ENCODE measurements around the gene PKN1.
"Not testable (repeated sequence)": the region's sequence is repeated elsewhere in the genome, so short reads cannot be mapped to it uniquely, and the experiment has no call there.

PKN1 gene

DNA sequence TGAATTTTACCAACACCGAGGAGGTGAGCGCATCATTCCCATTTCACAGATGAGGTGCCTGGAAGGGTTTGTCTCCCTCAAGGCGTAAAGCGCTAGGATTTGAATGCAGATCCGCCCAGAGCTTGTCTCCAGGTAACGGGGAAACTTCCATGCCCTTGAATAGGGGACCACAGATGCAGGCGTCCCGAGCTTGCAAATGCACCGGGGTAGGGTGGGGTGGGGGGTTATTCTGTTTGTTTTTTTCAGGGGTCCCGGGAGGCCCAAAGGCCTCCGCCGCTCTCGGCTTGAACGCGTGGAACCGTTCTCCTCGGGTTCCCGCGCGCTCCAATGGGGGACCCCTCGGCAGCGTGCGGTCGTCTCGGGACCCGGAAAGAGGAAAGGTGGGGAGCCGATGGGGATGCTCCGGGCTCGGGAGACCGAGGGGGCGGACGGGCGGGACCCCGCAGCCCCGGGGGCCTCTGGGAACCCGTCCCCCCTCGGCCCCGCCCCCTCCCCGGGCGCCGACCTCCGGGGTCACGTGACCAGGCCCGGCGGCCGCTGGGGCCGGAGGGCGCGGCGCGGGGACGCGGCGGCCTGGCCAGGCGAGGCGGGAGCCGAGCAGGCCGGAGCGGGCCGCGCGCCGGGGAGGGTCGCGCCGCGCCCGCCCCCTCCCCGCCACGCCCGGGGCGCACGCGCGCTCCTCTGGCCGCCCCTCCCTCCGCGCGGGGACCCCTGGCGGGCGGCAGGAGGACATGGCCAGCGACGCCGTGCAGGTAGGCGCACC, at the start of gene PKN1:
Gene PKN1 (plus strand): TSS at position 516 of the 763 bp plus-strand sequence. CDS start 216 bp downstream, at position 732.
- peak; percentile 60 to 69 for DNase-seq

DNA sequence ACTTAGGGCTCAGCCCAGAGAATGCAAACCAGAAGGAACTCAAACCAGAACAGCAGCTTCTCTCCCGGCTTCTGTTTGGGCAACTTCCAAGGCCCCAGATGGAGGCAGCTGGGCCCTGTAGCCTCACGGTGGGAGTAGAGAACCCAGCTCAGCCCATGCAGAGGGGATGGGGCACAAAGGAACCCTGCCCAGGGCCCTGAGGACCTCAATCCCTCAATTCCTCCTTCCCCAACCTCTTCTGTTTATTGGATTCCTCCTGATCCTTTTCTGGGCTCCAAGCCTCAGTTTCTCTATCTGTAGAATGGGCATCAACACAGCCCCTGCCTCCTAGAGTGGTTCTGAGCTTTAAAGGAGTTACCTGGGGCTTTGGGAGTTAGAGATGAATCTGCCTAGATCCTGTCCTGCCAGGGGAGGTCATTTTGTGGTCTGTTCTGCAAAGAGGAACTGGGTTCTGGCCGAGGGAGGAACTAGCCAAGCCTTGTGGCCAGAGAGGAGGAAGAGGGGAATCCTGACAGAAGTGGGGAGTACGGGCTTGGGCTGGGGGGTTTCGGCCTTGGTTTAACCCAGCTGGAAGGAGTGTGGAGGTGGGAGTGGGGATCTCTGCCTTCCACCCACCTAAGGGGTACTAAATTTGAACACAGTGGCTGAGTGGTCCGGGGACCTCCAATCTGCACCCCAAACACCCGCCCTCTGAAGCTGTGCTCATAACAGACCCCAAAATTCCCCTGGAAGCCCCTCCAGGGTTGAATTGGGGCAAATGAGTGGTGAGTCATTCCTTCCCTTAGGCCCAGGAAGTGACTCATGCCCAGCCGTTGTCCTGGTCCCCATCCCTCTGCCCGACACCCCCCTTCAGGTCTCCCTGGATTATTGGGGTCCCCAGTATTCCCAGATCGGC, 49.2 kb upstream of the PKN1 start:
- peak in 1 of 2 experiments; percentile 65 for DNase-seq

DNA sequence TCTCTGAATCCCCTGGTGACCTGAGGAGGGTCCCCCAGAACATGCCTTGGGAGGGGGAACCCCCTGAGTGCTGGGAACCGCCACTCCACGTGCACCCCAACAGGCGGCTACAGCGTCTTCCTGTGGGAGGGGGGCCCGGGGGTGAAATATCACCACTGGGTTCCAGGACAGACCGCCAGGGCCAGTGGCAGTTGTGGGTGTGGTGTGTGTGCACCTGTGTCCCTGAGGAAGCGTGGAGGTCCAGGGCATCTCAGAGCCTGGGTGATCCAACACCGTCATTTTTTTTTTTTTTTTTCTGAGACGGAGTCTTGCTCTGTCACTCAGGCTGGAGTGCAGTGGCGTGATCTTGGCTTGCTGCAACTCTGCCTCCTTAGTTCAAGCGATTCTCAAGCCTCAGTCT, 47.6 kb upstream of the PKN1 start:
- DNase-seq = peak in 1 of 2 experiments; percentile 46

DNA sequence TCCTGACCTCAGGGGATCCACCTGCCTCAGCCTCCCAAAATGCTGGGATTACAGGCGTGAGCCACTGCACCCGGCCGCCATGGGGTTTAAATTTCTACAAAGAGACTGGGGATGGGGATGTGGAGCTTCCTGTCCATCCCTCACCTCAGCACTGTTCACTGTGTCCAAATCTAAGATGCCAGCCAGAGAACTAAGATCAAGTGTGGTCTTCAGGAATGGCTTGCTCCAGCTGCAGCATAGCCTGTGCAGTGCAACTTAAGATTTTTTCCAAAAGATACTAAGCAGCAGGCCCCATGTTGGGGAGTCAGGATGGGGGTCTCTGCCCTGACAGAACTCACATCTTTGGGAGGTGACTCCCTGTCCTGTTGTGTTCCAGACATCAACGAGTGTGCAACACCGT, 42.6 kb upstream of the PKN1 start:
- DNase-seq = no peak

DNA sequence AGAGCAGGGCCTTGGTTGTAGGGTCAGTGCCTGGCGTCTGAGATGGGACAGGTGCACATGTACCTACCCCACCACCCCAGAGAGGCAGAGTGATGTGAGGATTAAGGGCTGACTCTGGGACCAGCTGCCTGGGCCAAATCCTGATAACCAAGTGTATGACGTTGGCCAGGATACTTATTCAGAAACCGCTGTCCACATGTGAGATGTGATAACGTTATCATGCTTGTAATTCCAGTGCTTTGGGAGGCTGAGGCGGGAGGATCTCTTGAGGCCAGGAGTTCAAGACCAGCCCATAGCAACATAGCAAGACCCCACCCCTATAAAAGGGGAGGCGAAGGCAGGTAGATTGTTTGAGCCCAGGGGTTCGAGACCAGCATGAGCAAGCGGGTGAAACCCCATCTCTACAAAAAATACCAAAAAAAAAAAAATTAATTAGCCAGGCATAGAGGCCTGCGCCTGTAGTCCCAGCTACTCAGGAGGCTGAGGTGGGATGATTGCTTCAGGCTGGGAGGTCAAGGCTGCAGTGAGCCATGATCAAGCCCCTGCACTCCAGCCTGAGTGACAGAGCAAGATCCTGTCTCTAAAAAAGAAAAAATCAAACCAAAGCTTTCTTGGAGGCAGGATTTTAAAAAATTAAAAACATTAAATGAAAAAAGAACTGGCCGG, 41.8 kb upstream of the PKN1 start:
- no peak for DNase-seq

DNA sequence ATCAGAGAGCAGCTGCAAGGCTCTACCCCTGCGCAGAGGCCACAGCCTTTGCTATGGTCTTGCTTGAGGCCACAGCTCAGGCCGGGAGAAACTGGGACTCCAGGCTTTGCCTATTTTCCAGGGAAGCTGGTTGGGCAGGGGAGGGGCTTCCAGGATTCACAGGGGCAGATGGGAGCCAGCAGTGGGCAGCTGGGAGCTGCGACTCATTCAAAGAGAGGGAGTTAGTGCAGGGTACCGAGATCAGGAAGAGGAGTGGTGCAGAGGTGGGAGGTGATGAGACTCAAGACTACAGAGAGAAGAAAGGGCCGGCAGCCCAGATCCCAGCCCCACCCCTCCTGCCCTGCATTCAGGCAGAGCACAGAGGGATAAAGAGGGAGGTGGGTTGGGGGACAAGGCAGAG, 39.8 kb upstream of the PKN1 start:
- DNase-seq = no peak

DNA sequence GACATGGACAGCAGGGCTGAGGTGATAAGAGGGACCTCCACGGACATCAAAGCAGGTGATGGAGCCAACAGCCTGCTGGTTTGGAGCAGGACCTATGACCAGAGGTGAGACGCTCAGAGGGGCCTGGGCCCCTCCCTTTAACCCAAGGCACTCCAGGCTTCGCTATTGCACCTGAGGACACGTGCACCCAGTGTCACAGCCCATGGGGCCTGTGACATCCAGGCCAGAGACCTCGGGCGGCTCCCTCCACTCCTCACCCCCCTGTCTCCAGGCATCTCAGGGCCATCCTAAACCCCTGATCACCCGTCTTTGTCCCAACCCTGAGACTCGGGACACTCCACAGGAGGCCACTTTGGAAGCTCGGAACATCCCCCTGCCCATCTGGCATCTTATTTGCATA, 38.9 kb upstream of the PKN1 start:
- no peak for DNase-seq

DNA sequence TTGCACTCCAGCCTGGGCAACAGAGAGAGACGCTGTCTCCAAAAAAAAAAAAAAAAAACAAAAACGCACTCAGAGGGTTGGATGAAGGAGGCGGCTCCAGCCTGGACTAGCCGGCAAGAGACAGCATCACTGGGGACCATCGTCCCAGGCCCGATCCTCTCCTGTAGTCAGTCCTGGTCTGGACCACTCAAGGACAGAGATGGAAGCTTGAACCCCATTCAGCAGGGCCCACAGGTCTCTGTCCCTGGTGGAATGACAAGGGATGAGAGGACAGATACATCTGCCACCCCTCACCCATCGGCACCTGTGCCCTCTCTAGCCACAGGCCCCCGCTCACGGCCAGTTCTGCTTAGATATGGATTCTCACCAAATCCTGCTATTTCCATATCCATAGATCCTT, 37.8 kb upstream of the PKN1 start:
- DNase-seq = no peak

DNA sequence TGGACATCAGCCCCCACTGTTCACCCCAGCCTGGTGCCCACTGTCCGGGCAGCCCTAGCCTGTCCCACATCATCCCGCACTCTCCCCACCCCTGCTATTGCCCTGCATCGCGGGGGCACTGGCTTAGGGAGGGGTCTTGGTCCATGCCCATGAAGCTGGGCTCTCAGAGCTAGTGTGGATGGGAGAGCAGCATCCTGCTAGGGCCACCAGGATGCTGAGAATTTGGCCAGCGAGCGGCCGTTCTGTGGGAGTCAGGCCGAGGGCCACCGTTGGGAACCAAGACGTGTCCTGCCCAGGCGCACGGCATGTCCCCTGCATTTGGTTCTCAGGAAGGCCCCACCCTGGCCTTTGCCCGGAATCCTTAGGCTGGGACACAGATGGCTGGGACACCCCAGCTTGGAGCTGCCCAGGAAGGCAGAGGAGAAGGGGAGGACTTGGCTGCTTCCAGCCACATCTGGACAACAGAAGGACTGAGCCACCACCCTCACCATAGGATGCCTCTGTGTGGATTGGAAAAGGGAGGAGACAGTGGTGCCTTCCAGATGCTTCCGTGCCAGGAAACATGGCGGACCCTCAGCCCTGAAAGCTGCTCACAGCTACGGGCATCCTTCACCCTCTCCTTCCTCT, 37.3 kb upstream of the PKN1 start:
- no peak for DNase-seq

DNA sequence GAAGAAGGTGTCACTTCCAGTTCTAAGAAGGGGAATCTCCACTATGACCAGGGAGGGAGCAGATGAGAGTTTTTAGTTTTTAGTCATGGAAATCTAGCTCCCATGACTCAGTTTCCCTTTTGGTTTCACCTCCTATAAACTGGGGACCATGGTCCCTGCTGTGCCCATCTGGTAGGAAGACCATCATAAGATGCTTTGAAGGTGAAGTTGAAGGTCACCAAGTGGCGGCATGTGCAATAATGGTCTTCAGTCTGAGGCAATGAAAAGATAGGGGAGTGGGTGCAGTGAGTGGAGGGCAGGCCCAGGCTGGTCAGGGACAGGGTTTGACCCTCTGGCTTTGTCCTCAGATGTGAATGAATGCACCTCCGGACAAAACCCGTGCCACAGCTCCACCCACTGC, 36.4 kb upstream of the PKN1 start:
- DNase-seq = not testable (repeated sequence)

DNA sequence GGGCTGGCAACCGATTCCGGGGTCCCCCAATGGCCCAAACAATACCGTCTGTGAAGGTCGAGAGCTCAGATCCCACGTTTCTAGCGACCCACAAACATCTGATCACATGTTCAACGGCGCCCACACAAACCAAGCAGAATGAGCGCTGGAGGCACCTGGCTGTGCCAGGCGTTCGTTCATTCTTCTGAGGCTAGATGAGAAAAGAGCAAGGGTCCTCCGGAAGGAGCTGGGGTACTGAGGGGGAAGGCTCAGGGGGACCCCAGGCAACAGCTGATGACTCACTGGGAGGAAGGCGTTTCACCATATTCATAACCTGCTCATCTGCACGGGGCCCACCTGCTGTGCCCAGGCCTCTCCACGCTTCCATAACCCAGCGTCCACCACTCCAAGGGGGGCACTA, 35.9 kb upstream of the PKN1 start:
- DNase-seq = not testable (repeated sequence)

DNA sequence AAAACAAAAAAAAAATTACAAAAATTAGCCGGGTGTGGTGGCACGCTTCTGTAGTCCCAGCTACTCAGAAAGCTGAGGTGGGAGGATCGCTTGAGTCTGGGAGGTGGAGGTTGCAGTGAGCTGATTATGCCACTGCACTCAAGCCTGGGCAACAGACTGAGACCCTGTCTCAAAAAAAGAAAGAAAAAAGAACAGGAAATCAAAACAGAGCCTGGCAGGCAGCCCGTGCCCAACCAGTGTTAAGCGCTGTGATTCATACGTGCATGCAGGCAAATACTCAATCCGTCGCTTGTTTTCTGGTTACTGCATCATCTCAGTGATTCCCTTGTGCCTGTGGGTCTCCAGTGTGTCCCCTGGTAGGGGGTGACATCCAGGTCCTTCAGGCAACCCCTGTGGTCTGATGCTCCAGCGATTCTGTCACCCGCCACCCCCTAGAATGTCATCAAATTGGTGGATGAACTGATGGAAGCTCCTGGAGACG, 32.1 kb upstream of the PKN1 start:
- DNase-seq = no peak

DNA sequence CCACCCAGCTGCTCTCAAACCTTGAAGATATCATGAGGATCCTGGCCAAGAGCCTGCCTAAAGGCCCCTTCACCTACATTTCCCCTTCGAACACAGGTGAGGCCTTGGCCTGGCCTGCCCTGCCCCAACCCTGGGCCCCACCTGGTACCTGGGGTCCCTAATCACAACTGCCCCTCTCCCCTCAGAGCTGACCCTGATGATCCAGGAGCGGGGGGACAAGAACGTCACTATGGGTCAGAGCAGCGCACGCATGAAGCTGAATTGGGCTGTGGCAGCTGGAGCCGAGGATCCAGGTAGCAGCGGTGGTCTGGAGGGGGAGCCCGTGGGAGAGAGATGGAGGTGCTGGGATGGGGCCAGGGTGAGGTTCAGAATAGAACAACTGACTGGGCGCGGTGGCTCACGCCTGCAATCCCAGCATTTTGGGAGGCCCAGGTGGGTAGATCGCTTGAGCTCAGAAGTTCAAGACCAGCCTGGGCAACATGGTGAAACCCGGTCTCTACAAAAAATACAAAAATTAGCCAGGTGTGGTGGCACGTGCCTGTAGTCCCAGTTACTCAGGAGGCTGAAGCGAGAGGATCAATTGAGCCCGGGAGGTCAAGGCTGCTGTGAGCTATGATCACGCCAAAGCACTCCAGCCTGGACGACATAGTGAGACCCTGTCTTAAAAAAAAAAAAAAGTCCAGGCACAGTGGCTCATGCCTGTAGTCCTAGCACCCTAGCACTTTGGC, 31.5 kb upstream of the PKN1 start:
- no peak for DNase-seq

DNA sequence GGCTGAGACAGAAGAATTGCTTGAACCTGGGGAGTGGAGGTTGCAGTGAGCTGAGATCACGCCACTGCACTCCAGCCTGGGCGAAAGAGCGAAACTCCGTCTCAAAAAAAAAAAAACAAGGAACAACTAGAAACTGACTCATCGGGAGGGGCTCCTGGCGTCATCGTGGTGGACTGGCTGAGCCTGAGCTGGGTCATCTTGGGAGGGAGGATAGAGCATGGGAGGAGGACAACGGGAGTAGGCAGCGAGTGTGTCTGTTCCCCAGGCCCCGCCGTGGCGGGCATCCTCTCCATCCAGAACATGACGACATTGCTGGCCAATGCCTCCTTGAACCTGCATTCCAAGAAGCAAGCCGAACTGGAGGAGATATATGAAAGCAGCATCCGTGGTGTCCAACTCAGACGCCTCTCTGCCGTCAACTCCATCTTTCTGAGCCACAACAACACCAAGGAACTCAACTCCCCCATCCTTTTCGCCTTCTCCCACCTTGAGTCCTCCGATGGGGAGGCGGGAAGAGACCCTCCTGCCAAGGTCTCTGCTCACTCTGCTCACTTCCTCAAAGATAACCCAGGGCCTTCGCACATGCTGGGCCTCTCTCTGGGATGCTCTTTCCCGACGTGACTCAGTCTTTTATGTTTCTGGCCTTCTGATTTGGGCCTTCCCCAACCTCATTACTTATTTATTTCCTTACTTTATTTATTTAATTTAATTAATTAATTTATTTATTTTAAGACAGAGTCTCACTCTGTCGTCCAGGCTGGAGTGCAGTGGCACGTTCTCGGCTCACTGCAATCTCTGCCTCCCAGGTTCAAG, 30.6 kb upstream of the PKN1 start:
- DNase-seq = no peak

DNA sequence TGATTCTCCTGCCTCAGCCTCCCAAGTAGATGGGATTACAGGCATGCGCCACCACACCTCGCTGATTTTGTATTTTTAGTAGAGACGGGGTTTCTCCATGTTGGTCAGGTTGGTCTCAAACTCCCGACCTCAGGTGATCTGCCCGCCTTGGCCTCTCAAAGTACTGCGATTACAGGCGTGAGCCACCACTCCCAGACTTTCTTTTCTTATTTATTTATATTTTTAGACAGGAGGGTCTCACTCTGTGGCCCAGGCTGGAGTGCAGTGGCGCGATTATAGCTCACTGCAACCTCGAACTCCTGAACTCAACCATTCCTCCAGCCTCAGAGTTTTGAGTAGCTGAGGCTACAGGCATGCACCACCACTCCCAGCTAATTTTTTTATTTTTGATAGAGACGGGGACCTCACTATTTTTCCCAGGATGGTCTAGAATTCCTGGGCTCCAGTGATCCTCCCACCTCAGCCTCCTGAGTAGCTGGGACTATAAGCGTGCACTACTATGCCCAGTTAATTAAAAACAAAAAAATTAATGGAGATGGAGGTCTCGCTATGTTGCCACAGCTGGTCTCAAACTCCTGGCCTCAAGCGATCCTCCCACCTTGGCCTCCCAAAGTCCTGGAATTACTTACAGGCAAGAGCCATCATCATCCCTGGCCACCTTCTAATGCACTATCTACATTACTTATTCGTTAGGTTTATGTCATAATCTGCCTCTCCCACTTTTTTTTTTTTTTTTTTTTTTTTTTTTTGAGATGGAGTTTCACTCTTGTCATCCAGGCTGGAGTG, 29.8 kb upstream of the PKN1 start:
- not testable (repeated sequence) for DNase-seq

DNA sequence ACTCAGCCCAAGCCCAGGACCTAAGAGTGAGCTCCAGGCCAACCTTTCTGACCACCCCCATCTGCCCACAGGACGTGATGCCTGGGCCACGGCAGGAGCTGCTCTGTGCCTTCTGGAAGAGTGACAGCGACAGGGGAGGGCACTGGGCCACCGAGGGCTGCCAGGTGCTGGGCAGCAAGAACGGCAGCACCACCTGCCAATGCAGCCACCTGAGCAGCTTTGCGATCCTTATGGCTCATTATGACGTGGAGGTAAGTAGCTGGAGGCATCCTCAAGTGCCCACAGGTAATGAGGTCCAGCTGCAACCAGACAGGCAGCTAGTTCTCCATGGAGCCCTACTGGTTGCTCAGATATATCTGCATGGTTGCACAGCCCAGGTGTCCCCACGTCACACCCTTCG, 28.8 kb upstream of the PKN1 start:
- no peak for DNase-seq

DNA sequence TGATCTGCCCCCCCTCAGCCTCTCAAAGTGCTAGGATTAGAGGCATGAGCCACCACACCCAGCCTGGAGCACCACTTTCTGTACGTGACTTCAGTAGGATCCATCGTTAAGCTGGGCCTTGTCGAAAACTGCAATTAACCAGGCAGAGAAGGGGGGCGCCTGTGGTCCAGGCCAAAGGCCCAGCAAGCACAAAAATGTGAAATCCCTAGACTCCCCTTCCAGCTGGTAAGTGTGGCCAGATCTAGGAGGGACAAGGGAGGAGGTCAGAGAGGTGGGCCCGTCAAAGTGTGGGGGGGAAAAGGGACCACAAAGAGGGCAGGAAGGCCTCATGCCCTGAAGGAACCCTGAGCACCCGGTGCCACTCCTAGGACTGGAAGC, 27.7 kb upstream of the PKN1 start:
- DNase-seq = no peak

DNA sequence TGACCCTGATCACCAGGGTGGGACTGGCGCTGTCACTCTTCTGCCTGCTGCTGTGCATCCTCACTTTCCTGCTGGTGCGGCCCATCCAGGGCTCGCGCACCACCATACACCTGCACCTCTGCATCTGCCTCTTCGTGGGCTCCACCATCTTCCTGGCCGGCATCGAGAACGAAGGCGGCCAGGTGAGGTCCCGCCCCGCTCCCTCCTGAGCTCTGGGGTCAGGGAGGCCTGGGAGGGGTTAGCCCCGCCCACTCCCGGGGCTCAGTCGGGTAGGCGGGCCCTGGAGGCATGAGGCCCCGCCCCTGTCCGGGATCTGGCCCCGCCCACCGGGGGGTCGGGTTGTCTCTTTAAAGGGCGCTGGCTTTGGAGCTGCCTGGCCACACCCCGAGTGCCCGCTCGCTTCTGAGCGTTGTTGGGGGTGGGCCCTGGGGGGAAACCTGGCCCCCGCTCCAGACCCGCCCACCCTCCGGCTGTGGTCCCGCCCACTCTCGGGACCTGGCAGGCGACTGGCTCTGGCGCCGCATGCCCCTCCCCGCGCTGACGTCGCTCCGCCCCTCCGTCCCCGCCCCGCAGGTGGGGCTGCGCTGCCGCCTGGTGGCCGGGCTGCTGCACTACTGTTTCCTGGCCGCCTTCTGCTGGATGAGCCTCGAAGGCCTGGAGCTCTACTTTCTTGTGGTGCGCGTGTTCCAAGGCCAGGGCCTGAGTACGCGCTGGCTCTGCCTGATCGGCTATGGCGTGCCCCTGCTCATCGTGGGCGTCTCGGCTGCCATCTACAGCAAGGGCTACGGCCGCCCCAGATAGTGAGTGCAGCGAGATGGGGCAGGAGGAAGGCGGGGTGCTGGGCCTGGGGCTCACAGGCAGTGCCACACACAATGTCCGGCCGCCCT, 27.1 kb upstream of the PKN1 start:
- peak; percentile 93 for DNase-seq

DNA sequence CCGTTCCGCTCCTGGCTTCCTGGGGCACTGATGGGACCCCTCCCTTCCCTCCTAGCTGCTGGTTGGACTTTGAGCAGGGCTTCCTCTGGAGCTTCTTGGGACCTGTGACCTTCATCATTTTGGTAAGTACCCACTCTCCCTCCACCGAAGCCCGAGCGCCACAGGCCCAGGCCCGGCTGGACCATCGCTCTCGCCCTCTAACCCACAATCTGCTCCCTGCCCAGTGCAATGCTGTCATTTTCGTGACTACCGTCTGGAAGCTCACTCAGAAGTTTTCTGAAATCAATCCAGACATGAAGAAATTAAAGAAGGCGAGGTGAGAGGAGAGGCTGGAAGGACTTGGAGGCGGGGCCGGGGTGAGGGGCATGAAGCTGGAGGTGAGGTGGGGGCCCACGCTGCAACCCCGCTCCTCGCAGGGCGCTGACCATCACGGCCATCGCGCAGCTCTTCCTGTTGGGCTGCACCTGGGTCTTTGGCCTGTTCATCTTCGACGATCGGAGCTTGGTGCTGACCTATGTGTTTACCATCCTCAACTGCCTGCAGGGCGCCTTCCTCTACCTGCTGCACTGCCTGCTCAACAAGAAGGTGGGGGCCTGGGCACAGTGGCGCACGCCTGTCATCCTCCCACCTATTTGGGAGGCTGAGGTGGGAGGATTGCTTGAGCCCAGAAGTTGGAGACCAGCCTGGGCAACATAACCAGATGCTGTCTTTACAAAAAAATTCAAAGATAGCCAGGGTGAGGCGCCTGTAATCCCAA, 26.3 kb upstream of the PKN1 start:
- DNase-seq = no peak

All from activated CD4-positive, alpha-beta T cell treated with anti-CD3 and anti-CD28 coated beads, Interleukin-2, amount 50 U/mL, for 48 hours (primary cell).